Stimulated activated CD4-positive, alpha-beta T cell treated with anti-CD3 and anti-CD28 coated beads, Interleukin-15, amount 100 ng/mL, for 48 hours (primary cell): ENCODE results near the gene CLASP1.
"Not testable (repeated sequence)": the region's sequence is repeated elsewhere in the genome, so short reads cannot be mapped to it uniquely, and the experiment has no call there.

Experiments
- DNase-seq, 2 donors: peaks; one replicate each; pipeline ENCODE4 v3.0.0-alpha.2; 2020; ENCODE audit warnings: low read depth in 2 of 2

Gene CLASP1

GRCh38 chr2:121326628-121327027, 322.6 kb downstream of the CLASP1 start:
- no peak for DNase-seq

- no peak for DNase-seq
These were observed 324.7 kb downstream of the CLASP1 start for GRCh38 chr2:121324601-121325000.

- no peak for DNase-seq
These were observed 327.8 kb downstream of the CLASP1 start for GRCh38 chr2:121321476-121321875.

- DNase-seq: no peak
These were observed 329.3 kb downstream of the CLASP1 start for GRCh38 chr2:121319941-121320340.

GRCh38 chr2:121316986-121317385, 332.3 kb downstream of the CLASP1 start:
- no peak for DNase-seq

- not testable (repeated sequence) for DNase-seq
These were observed 335.6 kb downstream of the CLASP1 start for GRCh38 chr2:121313701-121314100.

- no peak for DNase-seq
These were observed 339.5 kb downstream of the CLASP1 start for GRCh38 chr2:121309801-121310200.

GRCh38 chr2:121309323-121309722, 339.9 kb downstream of the CLASP1 start:
- no peak for DNase-seq

- no peak for DNase-seq
These were observed 342.2 kb downstream of the CLASP1 start for GRCh38 chr2:121307048-121307447.

GRCh38 chr2:121304941-121305340, 344.3 kb downstream of the CLASP1 start:
- no peak for DNase-seq

- no peak for DNase-seq
These were observed 345.6 kb downstream of the CLASP1 start for GRCh38 chr2:121303531-121304263.

- not testable (repeated sequence) for DNase-seq
These were observed 348.1 kb downstream of the CLASP1 start for GRCh38 chr2:121301190-121301589.

GRCh38 chr2:121298476-121298875, 350.8 kb downstream of the CLASP1 start:
- no peak for DNase-seq

- not testable (repeated sequence) for DNase-seq
These were observed 351.4 kb downstream of the CLASP1 start for GRCh38 chr2:121297866-121298265.

- DNase-seq: no peak
These were observed 351.9 kb downstream of the CLASP1 start for GRCh38 chr2:121297217-121297830.

GRCh38 chr2:121295911-121296650, 353.2 kb downstream of the CLASP1 start:
- DNase-seq: no peak

GRCh38 chr2:121294881-121295840, 354.1 kb downstream of the CLASP1 start:
- DNase-seq: no peak

GRCh38 chr2:121293450-121294325, 355.6 kb downstream of the CLASP1 start:
- DNase-seq: no peak

GRCh38 chr2:121291251-121291580, 358.0 kb downstream of the CLASP1 start:
- no peak for DNase-seq

GRCh38 chr2:121289271-121289670, 360.0 kb downstream of the CLASP1 start:
- no peak for DNase-seq
